HG03520 (cell line): ENCODE results near the gene MRPS34.

Experiments used
- ATAC-seq: cut with Tn5 transposase; IDR thresholded peaks from one replicate; pipeline ENCODE4 v1.9.1; 2021; ENCODE audit warnings: mild to moderate bottlenecking, moderate library complexity; ENCODE audit not compliant: unreplicated experiment

The MRPS34 gene

GRCh38 chr16:1782408-1783264 is 9.7 kb upstream of the MRPS34 start, which contains the start of the genes NUBP2 and SPSB3:
Gene NUBP2, plus strand, starts transcription at chr16:1782960. Its CDS starts 61 bp downstream, at chr16:1783021.
Gene SPSB3, minus strand, starts transcription at chr16:1782571. Its CDS starts 1,088 bp downstream, at chr16:1781483.
- peak; percentile 80 for ATAC-seq

GRCh38 chr16:1781758-1782407 is 8.9 kb upstream of the MRPS34 start:
- peak; percentile 3 for ATAC-seq

- no peak for ATAC-seq
These were observed 8.3 kb upstream of the MRPS34 start for GRCh38 chr16:1781254-1781653.

- ATAC-seq, result no peak
These were observed 7.7 kb upstream of the MRPS34 start for GRCh38 chr16:1780677-1781072.

GRCh38 chr16:1779741-1780676 is 7.1 kb upstream of the MRPS34 start:
- ATAC-seq, result no peak

- ATAC-seq, result no peak
These were observed 6.3 kb upstream of the MRPS34 start for GRCh38 chr16:1779234-1779701.

GRCh38 chr16:1778200-1779179 is 5.6 kb upstream of the MRPS34 start:
- ATAC-seq, result no peak

GRCh38 chr16:1777375-1778199 is 4.7 kb upstream of the MRPS34 start:
- no peak for ATAC-seq

- no peak for ATAC-seq
These were observed 4.0 kb upstream of the MRPS34 start for GRCh38 chr16:1776991-1777374.

GRCh38 chr16:1776672-1776955 is 3.7 kb upstream of the MRPS34 start:
- no peak for ATAC-seq

- no peak for ATAC-seq
These were observed 3.1 kb upstream of the MRPS34 start for GRCh38 chr16:1775846-1776671.

GRCh38 chr16:1775006-1775845 is 2.3 kb upstream of the MRPS34 start:
- no peak for ATAC-seq

GRCh38 chr16:1774448-1774780 is 1.5 kb upstream of the MRPS34 start:
- no peak for ATAC-seq

- no peak for ATAC-seq
These were observed 941 bp upstream of the MRPS34 start for GRCh38 chr16:1773703-1774447.

- ATAC-seq, result no peak
These were observed 499 bp downstream of the MRPS34 start, which contains the start of gene EME2 for GRCh38 chr16:1772362-1772907. Gene EME2, plus strand, starts transcription at chr16:1772810. Its CDS starts 418 bp downstream, at chr16:1773228.

GRCh38 chr16:1771864-1772361 is 1.0 kb downstream of the MRPS34 start:
- no peak for ATAC-seq
